DOHH2 (cell line): ENCODE measurements around the gene ZNF436.

Experiments used
- H3F3A ChIP-seq: fragments of 200-600 bp; sonication (generic), shearing (Covaris generic); 2 replicates; pipeline ENCODE4 v1.6.0; 2016; ENCODE audit warnings: antibody characterized with exemption, mild to moderate bottlenecking; ENCODE audit not compliant: control insufficient read depth, insufficient read depth
- H3K27ac ChIP-seq: fragments of 200-600 bp; sonication (generic); 2 replicates; pipeline ENCODE4 v1.5.1; 2014; ENCODE audit warnings: low read depth, mild to moderate bottlenecking, low read length, moderate library complexity
- H3K27me3 ChIP-seq: fragments of 200-600 bp; sonication (generic); 2 replicates; pipeline ENCODE4 v1.6.1; 2014; ENCODE audit warnings: mild to moderate bottlenecking, low read length, mixed read lengths; ENCODE audit not compliant: control insufficient read depth
- H3K36me3 ChIP-seq: fragments of 200-600 bp; sonication (generic); 2 replicates; pipeline ENCODE4 v1.6.1; 2014; ENCODE audit warnings: mild to moderate bottlenecking, low read length, moderate library complexity, mixed read lengths; ENCODE audit not compliant: control insufficient read depth
- H3K4me1 ChIP-seq: fragments of 200-600 bp; sonication (generic); 2 replicates; pipeline ENCODE4 v1.6.1; 2014; ENCODE audit warnings: mild to moderate bottlenecking, low read length, mixed read lengths; ENCODE audit not compliant: control insufficient read depth
- H3K4me2 ChIP-seq: fragments of 200-600 bp; sonication (generic); 2 replicates; pipeline ENCODE4 v1.6.0; 2014; ENCODE audit warnings: mild to moderate bottlenecking, low read length, moderate library complexity
- H3K4me3 ChIP-seq: fragments of 200-600 bp; sonication (generic); 2 replicates; pipeline ENCODE4 v1.5.1; 2014; ENCODE audit warnings: mild to moderate bottlenecking, low read length, mixed read lengths
- H3K79me2 ChIP-seq: fragments of 200-600 bp; sonication (generic); 2 replicates; pipeline ENCODE4 v1.6.1; 2014; ENCODE audit warnings: mild to moderate bottlenecking, low read length, mixed read lengths; ENCODE audit not compliant: control insufficient read depth
- H3K9me2 ChIP-seq: fragments of 200-600 bp; sonication (generic); replicated peaks from 2 replicates; pipeline ENCODE4 v1.6.1; 2014; ENCODE audit warnings: mild to moderate bottlenecking, low read length, mixed read lengths; ENCODE audit not compliant: control insufficient read depth
- H3K9me3 ChIP-seq: fragments of 200-600 bp; sonication (generic); 2 replicates; pipeline ENCODE4 v1.6.1; 2014; ENCODE audit warnings: antibody characterized with exemption, low read length, mixed read lengths; ENCODE audit not compliant: control insufficient read depth, insufficient read depth
- H4K20me1 ChIP-seq: fragments of 200-600 bp; sonication (generic); 2 replicates; pipeline ENCODE4 v1.6.0; 2014; ENCODE audit warnings: low read depth, mild to moderate bottlenecking, antibody characterized with exemption, low read length, moderate library complexity; ENCODE audit not compliant: control insufficient read depth, insufficient read depth
- CTCF ChIP-seq: fragments of 200-600 bp; sonication (generic); IDR thresholded peaks from one replicate; pipeline ENCODE4 v1.5.1; 2014; ENCODE audit warnings: antibody characterized with exemption, mild to moderate bottlenecking, low read depth, low read length; ENCODE audit not compliant: poor library complexity, severe bottlenecking
- EZH2phosphoT487 ChIP-seq: fragments of 200-600 bp; sonication (generic); IDR thresholded peaks from 2 replicates; pipeline ENCODE4 v1.6.1; 2017; ENCODE audit warnings: borderline replicate concordance, mild to moderate bottlenecking, antibody characterized with exemption, low read length, moderate library complexity, mixed read lengths

Gene ZNF436

GRCh38 chr1:23394181-23394580, 24.5 kb upstream of the ZNF436 start:
- no peak overlapping the region for H3K27ac ChIP-seq
- no peaks in the 10 kb centered on the region for H3K9me3 ChIP-seq
- H3K4me3 ChIP-seq: no peak overlapping the region

DNA sequence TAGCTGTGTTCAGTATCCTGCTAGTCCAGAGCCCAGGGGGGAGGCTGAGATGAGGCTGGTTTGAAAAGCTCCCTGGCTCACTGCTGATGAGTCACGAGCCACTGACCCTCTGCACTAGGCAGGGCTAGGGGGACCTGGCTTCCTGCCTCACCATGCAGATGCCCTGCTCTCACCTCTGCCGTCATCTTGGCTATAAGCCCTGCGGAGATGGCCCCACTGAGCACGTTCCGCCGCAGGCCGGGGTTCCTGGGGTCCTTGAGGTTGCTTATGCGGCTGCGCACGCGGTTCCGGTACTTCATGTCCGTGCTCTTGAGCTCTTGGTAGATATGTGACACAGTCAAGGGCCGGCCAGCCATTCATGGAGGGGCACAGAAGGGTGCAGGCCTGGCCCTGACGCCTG, 24.1 kb upstream of the ZNF436 start:
- H3K4me3 ChIP-seq: no peak overlapping the region
- H3K27me3 ChIP-seq: peaks cover 10% of the 10 kb centered on the region
- H3K4me2 ChIP-seq: no peak overlapping the region
- no peaks in the 10 kb centered on the region for H3K79me2 ChIP-seq
- no peaks in the 10 kb centered on the region for H3F3A ChIP-seq
- H3K9me3 ChIP-seq: no peaks in the 10 kb centered on the region
- TF ChIP-seq EZH2phosphoT487 (no peak), CTCF (no peak)
- no peaks in the 10 kb centered on the region for H3K36me3 ChIP-seq
- no peak overlapping the region for H3K27ac ChIP-seq
- no peaks in the 10 kb centered on the region for H3K9me2 ChIP-seq
- no peaks in the 10 kb centered on the region for H4K20me1 ChIP-seq
- no peaks in the 10 kb centered on the region for H3K4me1 ChIP-seq

More at GRCh38 chr1:23394181-23394580, 24.5 kb upstream of the ZNF436 start:
- Histone ChIP-seq H3K36me3 (no peaks in the 10 kb centered on the region), H3K4me1 (no peaks in the 10 kb centered on the region), H3F3A (no peaks in the 10 kb centered on the region), H4K20me1 (no peaks in the 10 kb centered on the region), H3K79me2 (no peaks in the 10 kb centered on the region), H3K9me2 (no peaks in the 10 kb centered on the region), H3K4me2 (no peak overlapping the region), H3K27me3 (peaks cover 10% of the 10 kb centered on the region)
- no peak for TF ChIP-seq EZH2phosphoT487

- Histone ChIP-seq H3F3A (no peaks in the 10 kb centered on the region), H4K20me1 (no peaks in the 10 kb centered on the region), H3K36me3 (no peaks in the 10 kb centered on the region), H3K27me3 (peaks cover 10% of the 10 kb centered on the region), H3K9me2 (no peaks in the 10 kb centered on the region), H3K4me1 (no peaks in the 10 kb centered on the region), H3K4me2 (no peak overlapping the region), H3K79me2 (no peaks in the 10 kb centered on the region), H3K27ac (no peak overlapping the region), H3K9me3 (no peaks in the 10 kb centered on the region), H3K4me3 (no peak overlapping the region)
- no peak for TF ChIP-seq EZH2phosphoT487
- TF ChIP-seq CTCF: no peak
These were observed 22.7 kb upstream of the ZNF436 start for GRCh38 chr1:23392125-23392855.

DNA sequence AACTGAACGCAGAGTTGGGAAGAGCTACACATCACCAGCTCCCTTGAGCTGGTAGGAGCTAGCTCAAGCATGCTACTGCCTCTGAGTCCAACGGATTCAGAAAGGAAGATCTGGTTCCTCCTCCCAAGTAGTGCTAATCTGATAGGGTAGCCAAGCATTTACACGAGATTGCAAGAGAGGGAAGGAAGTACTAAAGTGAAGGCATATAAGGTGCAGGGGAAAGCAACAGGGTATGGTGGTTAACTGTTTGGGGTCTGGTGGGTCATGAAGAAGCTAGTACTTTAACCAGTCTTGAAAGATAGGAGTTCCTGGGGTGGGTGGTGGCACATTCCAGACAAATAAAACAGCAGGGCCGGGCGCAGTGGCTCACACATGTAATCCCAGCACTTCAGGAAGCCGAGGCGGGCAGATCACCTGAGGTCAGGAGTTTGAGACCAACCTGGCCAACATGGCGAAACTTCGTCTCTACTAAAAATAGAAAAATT, 20.2 kb upstream of the ZNF436 start:
- Histone ChIP-seq H3K4me3 (no peak overlapping the region), H3K4me1 (no peaks in the 10 kb centered on the region), H3K27ac (no peak overlapping the region), H3K27me3 (peaks cover 10% of the 10 kb centered on the region), H3K4me2 (no peak overlapping the region), H3K9me2 (no peaks in the 10 kb centered on the region), H3K36me3 (no peaks in the 10 kb centered on the region), H3K79me2 (no peaks in the 10 kb centered on the region), H4K20me1 (no peaks in the 10 kb centered on the region), H3F3A (no peaks in the 10 kb centered on the region), H3K9me3 (no peaks in the 10 kb centered on the region)
- TF ChIP-seq EZH2phosphoT487: no peak
- TF ChIP-seq CTCF: no peak
